BJ (cell line): Measurements from ENCODE around the gene FRMD4A. TPM values are rescaled to one million over a fixed set of nuclear protein-coding genes. Genes with fewer than 3 reads are reported as not detected.

Source experiments
- CTCF ChIA-PET: fragments of 350-600 bp; formaldehyde crosslinking; extraction: SDS; loops from one replicate; lab custom pipeline; 2021; ENCODE audit warnings: antibody characterized with exemption, inconsistent platforms; lab: Yijun Ruan, JAX
- POLR2A ChIA-PET: fragments of 300-600 bp; sonication (Branson Sonifier 250); formaldehyde crosslinking; extraction: SDS; loops from one replicate; lab custom pipeline; 2021; ENCODE audit warnings: antibody characterized with exemption; lab: Charles Lee
- DNase-seq: peaks from one replicate; pipeline ENCODE4 v3.0.0-alpha.2; 2011; ENCODE audit warnings: low read depth
- H3K27me3 ChIP-seq: 2 replicates; pipeline ENCODE4 v1.6.0; 2011; ENCODE audit warnings: low read length; ENCODE audit not compliant: control insufficient read depth, insufficient read depth
- H3K36me3 ChIP-seq: 2 replicates; pipeline ENCODE4 v1.5.1; 2011; ENCODE audit warnings: low read length; ENCODE audit not compliant: control insufficient read depth, insufficient read depth
- H3K4me3 ChIP-seq: 2 replicates; pipeline ENCODE4 v1.5.1; 2011; ENCODE audit warnings: low read depth, mild to moderate bottlenecking, control low read depth, low read length
- polyA plus RNA-seq: library from polyadenylated mRNA; depleted of rRNA; stranded (reverse); fragments of >200 nt; gene quantifications from 2 replicates; pipeline ENCODE4 v1.2.3, GENCODE V29; 2011
- TF ChIP-seq, protein P1 (sequence below): IDR thresholded peaks from 2 replicates; pipeline ENCODE4 v1.5.1; 2011; ENCODE audit warnings: low read depth, mild to moderate bottlenecking, control low read depth, inconsistent platforms, low read length, moderate library complexity; ENCODE audit not compliant: insufficient read depth

The FRMD4A gene
- polyA plus RNA-seq, 1 experiment: 31.6 TPM

DNA sequence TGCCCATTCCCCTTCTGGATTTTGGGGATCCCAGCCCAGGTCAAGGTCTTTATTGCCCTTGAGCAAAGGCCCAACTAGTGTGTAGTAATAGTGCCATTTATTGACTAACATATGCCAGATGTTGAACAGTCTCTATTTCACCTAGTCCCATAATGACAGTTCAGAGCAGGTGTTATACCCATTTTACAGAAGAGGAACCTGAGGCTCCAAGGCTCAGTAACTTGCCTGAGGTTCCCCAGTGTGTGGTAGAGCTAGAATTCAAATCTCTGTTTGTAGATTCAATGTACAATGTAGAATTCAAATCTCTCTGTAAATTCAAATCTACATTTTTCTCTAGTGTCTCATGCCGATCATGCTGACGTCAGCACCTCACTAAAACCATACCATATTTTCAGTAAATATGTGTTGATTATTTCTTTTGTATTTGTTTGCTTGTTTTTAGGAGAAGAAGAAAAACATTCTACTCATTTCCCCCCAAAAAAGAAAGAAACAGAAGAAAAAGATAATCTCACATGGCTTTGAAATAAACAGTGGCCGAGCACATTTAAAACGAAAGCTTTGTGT, 414.3 kb downstream of the FRMD4A start:
- H3K27me3 ChIP-seq: no peaks in the 10 kb centered on the region
- H3K36me3 ChIP-seq: no peaks in the 10 kb centered on the region
- no peak for DNase-seq
- no peak overlapping the region for H3K4me3 ChIP-seq
- ChIA-PET CTCF (no interaction called here), POLR2A (no interaction called here)
- TF ChIP-seq, protein P1, sequence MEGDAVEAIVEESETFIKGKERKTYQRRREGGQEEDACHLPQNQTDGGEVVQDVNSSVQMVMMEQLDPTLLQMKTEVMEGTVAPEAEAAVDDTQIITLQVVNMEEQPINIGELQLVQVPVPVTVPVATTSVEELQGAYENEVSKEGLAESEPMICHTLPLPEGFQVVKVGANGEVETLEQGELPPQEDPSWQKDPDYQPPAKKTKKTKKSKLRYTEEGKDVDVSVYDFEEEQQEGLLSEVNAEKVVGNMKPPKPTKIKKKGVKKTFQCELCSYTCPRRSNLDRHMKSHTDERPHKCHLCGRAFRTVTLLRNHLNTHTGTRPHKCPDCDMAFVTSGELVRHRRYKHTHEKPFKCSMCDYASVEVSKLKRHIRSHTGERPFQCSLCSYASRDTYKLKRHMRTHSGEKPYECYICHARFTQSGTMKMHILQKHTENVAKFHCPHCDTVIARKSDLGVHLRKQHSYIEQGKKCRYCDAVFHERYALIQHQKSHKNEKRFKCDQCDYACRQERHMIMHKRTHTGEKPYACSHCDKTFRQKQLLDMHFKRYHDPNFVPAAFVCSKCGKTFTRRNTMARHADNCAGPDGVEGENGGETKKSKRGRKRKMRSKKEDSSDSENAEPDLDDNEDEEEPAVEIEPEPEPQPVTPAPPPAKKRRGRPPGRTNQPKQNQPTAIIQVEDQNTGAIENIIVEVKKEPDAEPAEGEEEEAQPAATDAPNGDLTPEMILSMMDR: no peak

DNA sequence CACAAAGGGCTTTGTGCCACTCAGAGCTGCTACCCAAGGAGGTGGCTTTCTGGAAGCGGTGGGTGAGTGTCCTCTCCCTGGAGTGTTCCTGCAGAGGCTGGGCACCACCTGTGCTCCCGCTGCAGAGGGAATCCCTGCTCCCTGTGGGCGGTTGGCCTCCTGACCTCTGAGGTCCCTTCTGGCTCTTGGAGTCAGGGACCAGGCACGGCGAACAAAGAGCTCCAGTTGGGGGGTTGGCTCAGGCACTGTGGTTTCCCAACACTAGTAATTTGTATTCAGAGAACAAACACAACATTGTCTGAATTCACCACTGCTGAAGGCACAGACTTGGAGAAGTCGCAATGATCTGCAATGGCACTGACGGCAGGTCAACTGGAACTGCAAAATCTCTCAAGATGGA, 415.0 kb downstream of the FRMD4A start:
- DNase-seq: no peak
- no peaks in the 10 kb centered on the region for H3K36me3 ChIP-seq
- no peaks in the 10 kb centered on the region for H3K27me3 ChIP-seq
- ChIA-PET CTCF (interaction anchor here (1.9 kb wide), 1 partner anchor 10 kb away, joined by 5 read pairs; no protein-coding TSS in a partner anchor), POLR2A (interaction anchor here (0.6 kb wide), 1 partner anchor 88 kb away, joined by 8 read pairs; no protein-coding TSS in a partner anchor)
- TF ChIP-seq, protein P1: no peak
- no peak overlapping the region for H3K4me3 ChIP-seq

DNA sequence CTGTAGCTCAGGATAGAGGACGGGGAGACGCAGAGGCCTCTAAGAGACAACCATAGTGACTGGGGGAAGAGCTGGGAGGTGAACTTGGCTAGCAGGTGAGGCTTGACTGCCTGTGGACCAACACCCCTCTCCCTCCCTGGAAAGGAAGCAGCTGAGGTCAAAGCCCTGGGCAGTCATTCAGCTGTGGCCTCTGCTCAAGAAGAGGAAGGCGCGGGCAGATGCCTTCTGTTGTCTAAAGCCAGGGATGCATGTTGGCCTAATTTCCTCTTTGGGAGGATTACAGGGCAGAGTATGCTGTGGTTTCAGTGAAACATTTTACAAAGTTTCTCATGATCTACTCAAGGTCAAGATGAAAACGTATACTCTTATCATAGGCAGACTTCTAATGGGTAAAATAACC, 416.8 kb downstream of the FRMD4A start:
- DNase-seq: no peak
- Histone ChIP-seq H3K27me3 (no peaks in the 10 kb centered on the region), H3K36me3 (no peaks in the 10 kb centered on the region), H3K4me3 (no peak overlapping the region)
- ChIA-PET CTCF (interaction anchor here (1.1 kb wide), 1 partner anchor 10 kb away, joined by 3 read pairs; no protein-coding TSS in a partner anchor), POLR2A (no interaction called here)
- TF ChIP-seq, protein P1: no peak

DNA sequence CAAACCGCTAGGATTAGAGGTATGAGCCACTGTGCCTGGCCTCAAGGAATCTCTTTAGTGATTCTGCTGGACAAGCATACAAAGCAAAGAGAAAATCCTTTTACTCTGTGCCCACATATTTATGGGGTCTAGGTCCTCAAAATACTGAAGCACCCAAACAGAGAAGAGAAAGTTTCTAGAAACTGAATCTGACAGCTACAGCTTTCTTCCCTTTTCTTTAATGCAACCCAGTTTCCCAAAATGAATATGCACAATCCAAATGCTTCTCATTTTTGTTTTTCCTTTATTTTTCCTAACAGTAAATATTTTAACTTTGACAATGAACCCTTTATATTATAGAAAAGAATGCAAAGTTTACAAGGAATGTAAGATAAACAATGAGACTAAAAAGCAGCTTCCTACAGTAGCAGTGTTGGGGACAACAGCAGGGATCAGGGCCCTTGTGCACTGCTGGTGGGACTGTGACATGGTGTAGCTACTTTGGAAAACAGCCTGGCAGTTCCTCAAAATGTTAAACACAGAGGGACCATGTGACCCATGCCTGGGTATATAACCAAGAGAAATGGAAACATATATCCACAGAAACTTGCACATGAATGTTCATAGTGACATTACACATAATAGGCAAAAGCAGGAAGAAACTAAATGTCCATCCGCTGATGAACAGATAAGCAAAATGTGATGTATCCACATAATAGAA, 418.8 kb downstream of the FRMD4A start:
- no peak for DNase-seq
- TF ChIP-seq, protein P1: no peak
- POLR2A ChIA-PET: no interaction called here
- no peaks in the 10 kb centered on the region for H3K36me3 ChIP-seq
- H3K27me3 ChIP-seq: no peaks in the 10 kb centered on the region
- CTCF ChIA-PET: no interaction called here
- H3K4me3 ChIP-seq: no peak overlapping the region

DNA sequence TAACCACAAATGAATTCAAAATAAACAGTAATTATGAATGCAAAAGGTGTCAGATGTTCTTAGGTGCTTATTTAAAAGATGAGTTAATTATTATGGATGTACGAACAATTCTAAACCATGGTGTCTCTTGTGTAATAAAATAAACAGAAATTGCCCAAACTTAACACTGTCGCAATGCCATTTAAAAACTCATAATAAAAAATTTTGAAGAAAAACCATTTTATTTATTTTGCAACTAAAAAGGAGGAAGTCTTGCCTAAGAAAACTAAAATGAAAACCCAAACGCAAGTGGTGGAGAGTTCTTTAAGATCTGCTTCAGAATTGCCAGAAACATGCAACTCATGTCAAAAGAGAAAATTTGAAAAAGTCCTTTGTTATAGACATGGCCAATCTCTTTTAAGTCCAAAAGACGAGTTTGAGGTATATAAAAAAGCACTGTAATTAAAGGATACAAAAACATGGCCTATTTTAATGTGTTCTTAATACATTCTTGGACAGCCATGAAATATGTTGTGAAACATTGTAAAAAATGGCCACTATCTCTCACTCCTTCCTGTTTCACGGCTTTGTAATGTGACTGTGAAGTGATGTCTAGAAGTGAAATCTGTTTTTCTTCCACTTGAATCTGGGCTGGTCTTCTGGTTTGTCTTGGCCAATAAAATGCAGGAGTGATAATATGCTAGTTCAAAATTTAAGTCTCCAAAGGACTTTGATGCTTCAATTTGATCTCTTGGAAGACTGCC, 421.0 kb downstream of the FRMD4A start:
- no peaks in the 10 kb centered on the region for H3K36me3 ChIP-seq
- TF ChIP-seq, protein P1: no peak
- no peaks in the 10 kb centered on the region for H3K27me3 ChIP-seq
- ChIA-PET POLR2A (no interaction called here), CTCF (interaction anchor here (0.6 kb wide), 2 partner anchors 27 to 155 kb away, joined by 3 read pairs; no protein-coding TSS in a partner anchor)
- no peak overlapping the region for H3K4me3 ChIP-seq
- DNase-seq: no peak
